Coronary artery (tissue), 2 donors: ENCODE measurements around the gene KRTDAP.

Experiments
- DNase-seq: peaks from one replicate; pipeline ENCODE4 v3.0.0-alpha.2; 2017; ENCODE audit warnings: low spot score
- H3K27ac ChIP-seq, 2 donors: fragments of 200-600 bp; sonication (generic); one replicate each; pipeline ENCODE4 v1.5.1; 2016 to 2019
- H3K4me3 ChIP-seq: fragments of 200-600 bp; sonication (generic); 2 replicates; pipeline ENCODE4 v1.5.1; 2016; ENCODE audit warnings: mild to moderate bottlenecking, moderate library complexity
- TF ChIP-seq, protein P1 (sequence below): fragments of 200-600 bp; sonication (generic); IDR thresholded peaks from one replicate; pipeline ENCODE4 v1.5.1; 2019; ENCODE audit warnings: antibody characterized with exemption

KRTDAP gene

DNA sequence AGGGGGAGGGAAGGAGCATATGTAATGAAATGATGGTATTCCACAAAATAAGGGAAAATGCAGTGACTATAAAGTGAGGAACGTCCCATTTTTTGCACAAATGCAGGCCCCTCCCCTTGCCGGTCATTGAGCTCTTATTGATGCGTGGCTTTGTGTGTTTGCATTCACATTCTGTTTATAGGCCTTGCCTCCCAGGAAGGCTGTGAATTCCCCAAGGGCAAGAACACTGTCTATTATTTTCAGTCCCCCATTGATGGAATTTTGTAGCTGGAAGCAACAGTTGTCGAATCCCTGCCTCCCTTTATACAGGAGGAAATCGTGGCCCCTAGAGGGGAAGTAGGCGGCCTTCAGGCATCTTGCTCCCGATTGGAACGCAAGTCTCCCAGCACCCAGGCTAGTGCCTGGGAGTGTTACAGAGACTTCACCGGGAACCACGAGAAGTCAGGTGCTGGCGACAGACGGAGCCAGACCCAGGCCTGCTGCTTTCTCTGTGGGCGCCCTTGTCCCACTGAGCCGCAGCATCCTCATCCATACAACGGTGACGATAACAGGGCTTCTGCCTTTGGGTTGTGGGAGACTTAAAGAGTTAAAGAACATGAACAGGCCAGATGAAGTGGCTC, 31.0 kb upstream of the KRTDAP start:
- peak; percentile 61 for DNase-seq
- no peak overlapping the region for H3K4me3 ChIP-seq
- H3K27ac ChIP-seq = no peak overlapping the region
- TF ChIP-seq, protein P1, sequence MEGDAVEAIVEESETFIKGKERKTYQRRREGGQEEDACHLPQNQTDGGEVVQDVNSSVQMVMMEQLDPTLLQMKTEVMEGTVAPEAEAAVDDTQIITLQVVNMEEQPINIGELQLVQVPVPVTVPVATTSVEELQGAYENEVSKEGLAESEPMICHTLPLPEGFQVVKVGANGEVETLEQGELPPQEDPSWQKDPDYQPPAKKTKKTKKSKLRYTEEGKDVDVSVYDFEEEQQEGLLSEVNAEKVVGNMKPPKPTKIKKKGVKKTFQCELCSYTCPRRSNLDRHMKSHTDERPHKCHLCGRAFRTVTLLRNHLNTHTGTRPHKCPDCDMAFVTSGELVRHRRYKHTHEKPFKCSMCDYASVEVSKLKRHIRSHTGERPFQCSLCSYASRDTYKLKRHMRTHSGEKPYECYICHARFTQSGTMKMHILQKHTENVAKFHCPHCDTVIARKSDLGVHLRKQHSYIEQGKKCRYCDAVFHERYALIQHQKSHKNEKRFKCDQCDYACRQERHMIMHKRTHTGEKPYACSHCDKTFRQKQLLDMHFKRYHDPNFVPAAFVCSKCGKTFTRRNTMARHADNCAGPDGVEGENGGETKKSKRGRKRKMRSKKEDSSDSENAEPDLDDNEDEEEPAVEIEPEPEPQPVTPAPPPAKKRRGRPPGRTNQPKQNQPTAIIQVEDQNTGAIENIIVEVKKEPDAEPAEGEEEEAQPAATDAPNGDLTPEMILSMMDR = no peak

DNA sequence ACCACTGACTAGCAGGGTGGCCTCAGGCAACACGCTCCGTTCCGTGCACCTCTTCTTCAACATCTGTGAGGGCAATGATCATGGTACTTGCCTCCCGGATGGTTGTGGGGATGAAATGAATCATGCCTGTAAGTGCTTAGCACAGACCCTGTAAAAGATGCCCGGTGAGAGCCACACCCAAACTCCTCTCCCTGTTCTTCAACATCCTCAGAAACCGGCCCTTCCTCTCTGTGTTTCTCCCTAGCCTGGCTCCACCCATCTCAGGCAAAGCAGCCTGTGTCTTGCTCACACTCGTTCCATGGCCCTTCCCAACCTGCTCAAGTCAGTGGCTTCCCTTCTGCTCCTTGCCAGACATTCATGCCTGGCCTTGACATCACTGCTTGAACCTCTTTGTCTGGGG, 29.0 kb upstream of the KRTDAP start:
- TF ChIP-seq, protein P1 = no peak
- no peak for DNase-seq
- Histone ChIP-seq H3K27ac (no peak overlapping the region), H3K4me3 (no peak overlapping the region)

DNA sequence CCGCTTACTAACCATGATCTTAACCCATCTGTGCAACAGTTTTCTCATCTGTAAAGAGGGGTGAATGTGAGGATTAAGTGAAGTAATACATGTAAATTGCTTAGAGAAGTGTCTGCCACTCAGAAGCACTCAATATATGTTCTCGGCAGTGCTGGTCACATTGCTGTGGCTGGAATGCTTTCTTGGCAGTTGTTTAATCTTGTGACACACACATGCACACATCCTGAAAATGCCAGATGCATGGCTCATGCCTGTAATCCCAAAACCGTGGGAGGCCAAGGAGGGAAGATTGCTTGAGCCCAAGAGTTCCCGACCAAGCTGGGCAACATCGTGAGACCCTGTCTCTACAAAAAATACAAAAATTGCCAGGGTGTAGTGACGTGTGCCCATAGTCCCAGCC, 28.0 kb upstream of the KRTDAP start:
- TF ChIP-seq, protein P1 = no peak

DNA sequence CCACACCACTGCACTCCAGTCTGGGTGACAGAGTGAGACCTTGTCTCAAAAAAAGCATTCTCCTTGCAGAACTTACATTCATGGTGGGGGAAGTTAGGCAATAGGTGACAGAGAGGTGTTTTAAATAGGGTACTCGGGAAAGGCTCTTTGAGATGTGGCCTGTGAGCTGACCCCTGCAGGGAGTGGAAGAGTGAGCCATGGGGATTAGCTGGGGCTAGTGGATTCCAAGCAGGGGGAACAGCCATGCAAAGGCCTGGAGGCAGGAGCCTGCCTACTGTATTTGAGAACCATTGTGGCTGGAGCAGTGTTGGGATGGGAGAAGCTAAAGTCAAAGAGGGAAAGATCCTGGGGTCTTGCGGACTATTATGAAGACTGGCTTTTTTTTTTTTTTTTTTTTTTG, 27.1 kb upstream of the KRTDAP start:
- Histone ChIP-seq H3K27ac (no peak overlapping the region), H3K4me3 (no peak overlapping the region)
- TF ChIP-seq, protein P1 = no peak
- DNase-seq = no peak

More for the DNA sequence above, 28.0 kb upstream of the KRTDAP start:
- H3K4me3 ChIP-seq = no peak overlapping the region
- no peak for DNase-seq
- H3K27ac ChIP-seq = no peak overlapping the region

DNA sequence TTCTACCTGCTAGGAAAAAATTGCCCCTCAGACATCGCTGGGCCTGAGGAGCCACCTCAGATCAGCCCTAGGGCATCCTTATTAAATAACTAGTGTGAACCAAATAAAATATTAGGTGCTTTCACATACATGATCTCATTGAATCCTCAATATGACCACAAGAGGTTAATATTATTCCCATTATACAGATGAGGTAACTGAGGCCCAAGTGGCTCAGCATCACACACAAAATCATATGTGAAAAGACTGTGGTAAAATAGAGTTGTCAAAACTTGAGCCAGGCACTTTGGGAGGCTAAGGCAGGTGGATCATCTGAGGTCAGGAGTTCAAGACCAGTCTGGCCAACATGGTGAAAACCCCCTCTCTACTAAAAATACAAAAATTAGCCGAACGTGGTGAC, 26.0 kb upstream of the KRTDAP start:
- TF ChIP-seq, protein P1 = no peak

DNA sequence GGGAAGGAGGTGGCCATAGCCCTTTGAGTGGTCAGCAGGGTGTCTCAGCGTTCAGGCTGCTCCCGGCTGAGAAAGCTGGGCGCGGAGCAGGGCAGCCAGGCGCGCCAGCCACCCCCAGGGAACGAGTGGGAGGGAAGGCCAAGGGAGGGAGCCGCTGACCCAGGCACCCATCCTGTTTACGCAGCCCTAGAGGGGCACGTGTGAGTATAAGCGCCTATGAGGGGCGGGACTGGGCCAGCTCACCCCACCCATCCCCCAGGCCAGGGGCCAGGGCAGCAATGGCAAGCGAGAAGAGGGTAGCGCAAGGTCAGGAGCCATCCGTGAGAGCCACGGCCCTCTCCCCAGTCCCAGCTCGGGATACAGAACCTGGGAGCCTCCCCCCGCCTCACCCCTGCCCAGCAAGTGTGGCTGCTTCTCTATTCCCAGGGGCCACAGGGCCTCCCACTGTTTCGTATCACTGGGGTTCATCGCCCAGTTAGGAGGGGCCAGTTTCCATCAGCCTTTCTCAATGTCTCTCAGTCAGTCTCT, 24.1 kb upstream of the KRTDAP start:
- no peak for DNase-seq
- H3K27ac ChIP-seq = no peak overlapping the region
- TF ChIP-seq, protein P1 = no peak
- H3K4me3 ChIP-seq = no peak overlapping the region

More for the DNA sequence above, 26.0 kb upstream of the KRTDAP start:
- Histone ChIP-seq H3K4me3 (no peak overlapping the region), H3K27ac (no peak overlapping the region)
- no peak for DNase-seq

DNA sequence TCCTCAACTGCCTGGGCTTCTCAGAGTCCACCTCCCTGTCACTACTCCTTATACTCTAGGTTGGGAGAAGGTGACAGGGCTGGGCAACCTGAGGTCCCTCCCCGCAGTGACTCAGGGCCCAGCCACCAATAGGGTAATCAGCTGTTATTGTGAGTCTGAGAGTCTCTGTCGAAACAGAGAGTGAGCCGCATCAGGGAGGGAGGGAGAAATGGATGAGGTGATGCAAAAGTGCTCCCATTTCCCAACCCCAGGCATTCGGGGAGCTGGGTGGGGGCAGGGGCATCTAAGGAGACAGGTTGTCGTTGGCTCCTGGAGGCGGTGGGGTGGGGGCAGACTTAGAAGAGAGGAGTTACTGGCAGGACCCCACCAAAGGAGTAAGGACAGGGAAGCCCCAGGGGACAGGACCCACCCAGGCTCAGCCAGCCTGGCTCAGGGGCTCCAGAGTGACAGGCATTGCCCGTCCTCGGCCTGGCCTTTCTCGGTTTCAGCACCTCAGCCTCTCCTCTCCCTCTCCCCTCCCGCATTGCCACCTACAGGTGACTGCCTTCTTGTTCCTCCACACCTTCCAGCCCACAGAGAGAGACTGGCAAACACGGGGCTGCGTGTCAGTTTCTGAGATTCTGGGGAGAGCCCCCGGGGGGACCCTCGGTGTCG, 23.5 kb upstream of the KRTDAP start, which contains the start of gene DMKN:
Gene DMKN (minus strand): TSS at position 22 of the 654 bp plus-strand sequence. CDS start 174 bp downstream, outside the sequence.
- Histone ChIP-seq H3K27ac (no peak within 1 kb of the TSS), H3K4me3 (no peak within 1 kb of the TSS)
- TF ChIP-seq, protein P1 = no peak
- no peak for DNase-seq
